Stimulated activated CD4-positive, alpha-beta T cell treated with anti-CD3 and anti-CD28 coated beads, Interleukin-12 subunit alpha, Interleukin-12 subunit beta, amount 100 ng/mL, for 48 hours (primary cell): ENCODE measurements around the gene ZBTB16.
"Not testable (repeated sequence)": the region's sequence is repeated elsewhere in the genome, so short reads cannot be mapped to it uniquely, and the experiment has no call there.

Experiments
- DNase-seq, 3 donors: peaks; one replicate each; pipeline ENCODE4 v3.0.0-alpha.2; 2020; ENCODE audit warnings: low read depth in 2 of 3, low spot score in 1 of 3

The ZBTB16 gene

GRCh38 chr11:114044042-114044871, 15.3 kb upstream of the ZBTB16 start:
- DNase-seq, result no peak

- no peak for DNase-seq
These were observed 12.2 kb upstream of the ZBTB16 start for GRCh38 chr11:114047327-114047726.

DNA sequence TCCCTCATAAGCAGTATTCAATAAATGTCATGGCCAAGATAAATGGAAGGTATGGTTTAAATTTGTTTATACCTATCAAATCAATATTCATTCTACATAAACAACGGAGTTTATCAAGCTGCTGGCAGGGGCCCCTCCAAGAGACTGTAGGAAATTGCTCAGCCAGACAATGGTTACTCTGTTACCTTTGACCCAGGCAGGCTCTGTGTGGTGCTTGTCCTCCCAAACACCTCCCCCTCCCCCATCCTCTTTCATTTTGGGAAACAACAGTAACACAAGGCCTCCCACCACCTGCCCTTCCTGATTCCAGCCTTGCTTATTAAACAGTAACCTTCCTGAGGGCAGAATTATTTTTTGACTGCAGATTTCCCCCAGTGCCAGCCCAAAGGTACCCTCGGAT, 10.5 kb upstream of the ZBTB16 start:
- DNase-seq, result no peak

GRCh38 chr11:114049766-114050165, 9.7 kb upstream of the ZBTB16 start:
- not testable (repeated sequence) for DNase-seq

- DNase-seq, result no peak
These were observed 9.1 kb upstream of the ZBTB16 start for GRCh38 chr11:114050258-114050927.

DNA sequence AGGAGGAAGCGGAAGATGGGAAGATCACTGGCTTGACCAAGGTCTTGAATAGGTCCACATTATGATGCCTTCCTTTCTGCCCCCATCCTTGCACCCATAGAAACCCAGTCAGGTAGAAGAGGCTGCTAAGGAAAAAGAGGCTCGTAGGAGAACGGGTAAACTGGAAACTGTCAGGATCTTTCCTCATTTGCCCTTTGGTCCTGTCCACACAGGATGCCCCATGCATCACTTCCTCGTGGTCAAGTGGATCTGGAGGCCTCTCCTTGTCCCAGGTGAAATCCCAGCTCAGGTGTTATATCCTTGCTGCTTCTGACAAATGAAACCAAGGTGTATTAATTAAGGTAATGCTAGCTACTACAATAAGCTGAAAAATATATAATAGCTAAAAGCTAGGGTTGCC, 8.0 kb upstream of the ZBTB16 start:
- no peak for DNase-seq

DNA sequence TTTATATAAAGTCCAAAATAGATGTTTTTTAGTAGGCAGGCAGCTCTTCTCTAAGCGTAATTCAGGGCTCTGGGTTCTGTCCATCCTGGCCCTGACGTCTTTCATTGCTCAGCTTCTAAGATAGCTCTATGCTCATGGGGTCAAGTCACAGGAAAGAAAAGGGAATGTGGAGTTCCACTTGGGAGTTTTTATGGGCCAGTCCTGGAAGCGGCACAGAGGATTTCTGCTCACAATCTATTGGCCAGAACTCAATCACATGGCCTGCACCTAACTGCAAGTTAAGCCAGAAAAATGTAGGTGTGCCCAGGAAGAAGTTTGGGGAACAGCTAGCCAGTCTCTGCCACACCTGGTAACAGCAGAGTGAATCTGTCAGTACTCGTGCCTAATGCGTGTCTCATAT, 7.4 kb upstream of the ZBTB16 start:
- DNase-seq, result no peak

- DNase-seq, result no peak
These were observed 6.1 kb upstream of the ZBTB16 start for GRCh38 chr11:114053406-114053805.

DNA sequence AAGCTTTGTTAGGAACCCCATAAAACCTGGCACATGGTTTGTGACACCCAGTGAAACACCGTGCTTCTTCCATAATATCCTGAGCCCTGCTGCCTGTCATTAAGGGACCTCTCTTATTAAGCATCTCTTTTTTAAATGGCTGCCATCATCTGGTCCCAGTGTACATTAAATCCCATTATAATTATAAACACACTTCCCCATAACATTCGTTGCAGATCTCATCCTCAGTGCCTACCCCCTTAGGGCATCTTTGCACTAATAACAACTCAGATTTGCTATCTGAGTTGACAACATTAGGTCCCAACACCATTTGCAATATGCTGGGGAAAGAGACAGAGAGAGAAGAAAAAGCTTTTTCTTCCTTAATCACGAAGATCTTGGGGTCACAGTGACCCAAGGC, 4.7 kb upstream of the ZBTB16 start:
- DNase-seq, result no peak

GRCh38 chr11:114056409-114056808, 3.1 kb upstream of the ZBTB16 start:
- DNase-seq, result no peak

DNA sequence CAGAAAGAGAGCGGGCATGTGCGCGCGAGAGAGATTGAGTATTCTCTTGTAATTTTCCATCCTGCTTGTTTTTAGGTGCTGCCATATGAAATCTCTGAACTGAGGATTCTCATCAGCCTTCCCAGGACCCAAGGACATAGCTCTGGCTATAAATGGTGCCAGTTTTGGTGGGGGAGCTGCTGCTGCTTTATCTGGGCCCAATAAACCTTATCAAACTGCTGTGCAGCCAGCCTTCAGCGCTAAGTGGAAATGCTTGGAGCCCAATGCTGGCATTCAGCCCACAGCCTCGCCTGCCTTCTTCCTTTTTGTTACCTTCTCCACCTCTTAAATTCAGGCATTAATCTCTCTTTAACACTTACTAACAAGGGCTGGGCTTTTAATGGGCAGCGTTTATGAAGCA, 2.4 kb upstream of the ZBTB16 start:
- no peak for DNase-seq

- DNase-seq, result no peak
These were observed 1.9 kb upstream of the ZBTB16 start for GRCh38 chr11:114057605-114058004.

DNA sequence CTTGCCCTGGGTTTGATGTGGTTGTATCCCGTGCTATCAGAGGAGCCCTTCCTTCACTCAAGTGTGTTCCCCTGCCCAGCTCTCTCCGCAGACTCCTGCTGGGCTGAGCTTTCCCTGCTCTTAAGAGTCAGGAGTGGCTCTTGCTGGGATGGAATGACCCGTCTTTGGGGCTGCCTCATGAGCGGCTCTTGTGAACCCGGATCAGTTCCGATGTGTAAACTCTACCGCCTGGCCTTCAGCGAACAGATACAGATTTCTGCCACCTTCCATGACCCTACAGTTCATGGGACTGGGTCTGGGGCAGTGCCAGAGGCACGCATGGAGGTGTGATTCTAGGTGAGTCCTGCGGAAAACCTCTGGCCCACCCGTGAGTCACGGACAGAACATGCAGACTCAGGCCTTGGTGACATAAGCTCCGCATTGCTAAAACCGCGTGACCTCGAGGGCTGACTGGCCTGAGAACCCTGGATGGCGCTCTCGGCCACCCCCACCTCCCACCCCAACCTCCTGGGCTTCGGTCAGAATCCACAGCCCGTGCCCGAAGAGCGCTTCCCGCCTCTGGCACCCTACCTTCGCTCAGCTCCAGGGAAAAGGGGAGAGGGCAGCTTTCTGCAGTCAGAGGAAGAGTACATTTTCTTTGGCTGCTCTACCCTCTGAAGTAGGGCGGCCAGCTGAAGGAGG, 1.3 kb upstream of the ZBTB16 start:
- no peak for DNase-seq

GRCh38 chr11:114058871-114059277, 637 bp upstream of the ZBTB16 start:
- DNase-seq, result no peak

GRCh38 chr11:114059984-114060391, 477 bp downstream of the ZBTB16 start:
- DNase-seq, result no peak

DNA sequence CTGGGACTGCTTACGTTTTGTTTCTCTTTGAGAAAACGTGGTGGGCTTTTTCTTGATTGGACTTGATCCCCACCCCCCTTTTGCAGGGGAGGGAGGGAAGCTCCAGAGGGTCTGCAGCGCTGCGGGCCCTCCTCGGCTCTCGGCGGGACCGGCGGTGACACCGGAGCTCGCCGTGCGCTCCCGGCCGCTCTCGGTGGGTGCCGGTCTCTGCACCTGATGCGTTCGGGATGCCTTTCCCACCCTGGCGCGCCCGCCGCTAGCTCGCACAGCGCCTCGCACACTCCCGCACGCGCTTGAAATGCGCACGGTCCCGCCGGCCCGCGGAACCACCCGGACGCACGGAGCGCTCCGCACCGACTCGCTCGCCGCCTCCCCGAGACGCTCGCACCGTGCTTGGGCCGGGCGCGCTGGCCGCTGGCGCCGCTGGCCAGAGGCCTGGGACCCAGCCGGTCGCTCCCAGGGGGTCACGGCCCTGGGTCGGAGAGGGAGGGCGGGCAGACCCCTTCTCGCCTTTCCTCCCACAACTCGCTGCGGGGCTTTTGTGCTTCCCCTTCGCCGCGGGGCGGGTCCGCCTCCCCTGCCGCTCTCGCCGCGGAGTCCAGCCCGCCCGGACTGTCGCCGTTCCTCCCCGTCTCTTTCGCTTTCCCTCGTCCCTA, 1.0 kb downstream of the ZBTB16 start:
- DNase-seq, result no peak

- DNase-seq, result no peak
These were observed 1.7 kb downstream of the ZBTB16 start for GRCh38 chr11:114061048-114061680.

DNA sequence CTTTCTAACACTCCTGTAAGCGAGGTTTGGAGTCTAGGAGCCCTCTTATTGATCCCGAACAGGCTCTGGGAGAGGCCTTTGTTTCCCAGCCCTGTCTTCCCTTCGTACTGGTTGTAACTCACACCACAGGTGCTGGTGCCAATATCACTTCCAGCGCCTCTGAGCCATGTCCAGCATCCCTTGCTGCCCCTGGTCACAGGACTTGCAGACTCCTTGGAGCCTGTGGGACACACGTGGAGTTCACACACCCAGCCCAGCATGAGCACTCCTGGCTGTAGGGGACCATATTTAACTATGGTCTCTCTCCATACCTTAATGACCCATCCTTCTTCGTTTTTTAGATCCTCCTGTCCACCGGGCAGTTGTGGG, 2.2 kb downstream of the ZBTB16 start:
- DNase-seq, result no peak

DNA sequence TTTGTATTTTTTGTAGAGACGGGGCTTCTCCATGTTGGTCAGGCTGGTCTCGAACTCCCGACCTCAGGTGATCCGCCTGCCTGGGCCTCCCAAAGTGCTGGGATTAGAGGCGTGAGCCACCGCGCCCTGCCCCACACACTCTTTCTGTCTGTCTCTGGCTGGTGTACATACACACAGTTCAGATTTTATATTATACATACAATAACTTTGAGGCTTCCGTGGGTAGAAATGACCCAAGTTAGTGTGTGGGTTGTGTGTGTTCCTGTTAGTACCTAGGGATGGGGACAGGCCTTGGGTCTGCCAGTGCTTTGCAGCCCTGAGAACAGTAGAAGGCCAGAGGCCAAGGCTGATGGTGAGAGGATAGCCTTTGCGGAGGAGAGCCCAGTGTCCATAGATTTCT, 2.8 kb downstream of the ZBTB16 start:
- DNase-seq, result no peak

- DNase-seq, result no peak
These were observed 3.8 kb downstream of the ZBTB16 start for GRCh38 chr11:114063149-114063828.

GRCh38 chr11:114063829-114064201, 4.3 kb downstream of the ZBTB16 start:
- DNase-seq, result no peak
